ENCODE measurements around the gene MOB1B. TPM values are rescaled to one million over a fixed set of nuclear protein-coding genes. Genes with fewer than 3 reads are reported as not detected.

MOB1B gene
- total and polyA plus RNA-seq, 2 of the 13 experiments (the other 11 are each of a cell fraction or from before 2014, with no cell fraction given): 3.9 to 4.0 TPM

GRCh38 chr4:70993181-70994068 lies 91.3 kb downstream of the MOB1B start, which contains the start of gene DCK (continued):
- TF ChIP-seq ZNF143 (CRISPR knock-in tag; IDR thresholded peaks at IDR 0.05) (peak; percentile 37; the same call in 1 of the 2 replicates), ZFP90 (CRISPR knock-in tag; IDR thresholded peaks at IDR 0.05; ENCODE audit: borderline replicate concordance) (peak; percentile 46; the same call in 1 of the 2 replicates), ZNF784 (CRISPR knock-in tag; IDR thresholded peaks at IDR 0.05; ENCODE audit: borderline replicate concordance) (peak; percentile 42; the same call in 1 of the 2 replicates), ZMAT3 (CRISPR knock-in tag; conservative IDR thresholded peaks at IDR 0.05) (peak; percentile 31; the same call in 1 of the 2 replicates), ZNF816 (CRISPR knock-in tag; IDR thresholded peaks at IDR 0.05; ENCODE audit: borderline replicate concordance) (peak; percentile 87; the same call in 1 of the 2 replicates), ZFX (CRISPR knock-in tag; IDR thresholded peaks at IDR 0.05; ENCODE audit: low read depth) (peak; percentile 97), ZNF850 (CRISPR knock-in tag; conservative IDR thresholded peaks at IDR 0.05) (no peak), ZNF484 (CRISPR knock-in tag; IDR thresholded peaks at IDR 0.05; ENCODE audit: borderline replicate concordance, low read depth) (no peak), MTF1 (CRISPR knock-in tag; IDR thresholded peaks at IDR 0.05) (no peak), ZNF230 (CRISPR knock-in tag; IDR thresholded peaks at IDR 0.05) (peak; percentile 81; the same call in 1 of the 2 replicates), PLRG1 (conservative IDR thresholded peaks at IDR 0.05) (no peak), BCL6 (CRISPR knock-in tag; IDR thresholded peaks at IDR 0.05) (0 out of 2 replicates have a peak, but pooled peaks have one; percentile 10), ZNF501 (CRISPR knock-in tag; IDR thresholded peaks at IDR 0.05) (peak; percentile 71; the same call in 1 of the 2 replicates), STAG1 (CRISPR knock-in tag; IDR thresholded peaks at IDR 0.05) (no peak), ZNF263 (CRISPR knock-in tag; IDR thresholded peaks at IDR 0.05) (peak; percentile 76), ZNF549 (CRISPR knock-in tag; IDR thresholded peaks at IDR 0.05) (no peak), ZNF232 (CRISPR knock-in tag; IDR thresholded peaks at IDR 0.05; ENCODE audit: borderline replicate concordance) (no peak; the same call in 1 of the 2 replicates), ZNF556 (CRISPR knock-in tag; IDR thresholded peaks at IDR 0.05; ENCODE audit: borderline replicate concordance) (peak; percentile 71; the same call in 1 of the 2 replicates), JARID2 (CRISPR knock-in tag; IDR thresholded peaks at IDR 0.05; ENCODE audit: insufficient replicate concordance) (no peak), ZBTB46 (CRISPR knock-in tag; IDR thresholded peaks at IDR 0.05; ENCODE audit: borderline replicate concordance) (no peak), ZNF782 (CRISPR knock-in tag; IDR thresholded peaks at IDR 0.05; ENCODE audit: borderline replicate concordance) (no peak), SRY (CRISPR knock-in tag; IDR thresholded peaks at IDR 0.05) (no peak; the same call in 1 of the 2 replicates), SATB2 (CRISPR knock-in tag; IDR thresholded peaks at IDR 0.05) (no peak), BCLAF1 (IDR thresholded peaks at IDR 0.05) (no peak), AHR (CRISPR knock-in tag; IDR thresholded peaks at IDR 0.05) (no peak), ZNF335 (CRISPR knock-in tag; IDR thresholded peaks at IDR 0.05) (no peak)
